Tibial nerve (tissue), 4 donors: ENCODE measurements around the gene DNAJB2. TPM values are rescaled to one million over a fixed set of nuclear protein-coding genes. Genes with fewer than 3 reads are reported as not detected.
A peak's percentile ranks its signal among the peaks of the same experiment; 100 is the strongest.
"Not testable (repeated sequence)": the region's sequence is repeated elsewhere in the genome, so short reads cannot be mapped to it uniquely, and the experiment has no call there.

Experiments
- DNase-seq, 2 donors: peaks; one replicate each; pipeline ENCODE4 v3.0.0-alpha.2; 2019; ENCODE audit warnings: low spot score in 2 of 2
- H3K27ac ChIP-seq, 4 donors: fragments of 200-600 bp; sonication (generic) in 3 of 4; one replicate each; pipeline ENCODE4 v1.5.1; 2017 to 2019; ENCODE audit warnings: mild to moderate bottlenecking in 1 of 4
- H3K27me3 ChIP-seq, 2 donors: fragments of 200-600 bp; sonication (generic) in 1 of 2; one replicate each; pipeline versions ENCODE4 v1.5.1 to v1.6.0; 2017 to 2019
- H3K36me3 ChIP-seq, 3 donors: fragments of 200-600 bp; sonication (generic); one replicate each; pipeline ENCODE4 v1.5.1; 2018 to 2019
- H3K4me1 ChIP-seq, 4 donors: fragments of 200-600 bp; sonication (generic) in 3 of 4; one replicate each; pipeline ENCODE4 v1.5.1; 2017 to 2019
- H3K4me3 ChIP-seq, 4 donors: fragments of 200-600 bp; sonication (generic) in 3 of 4; one replicate each; pipeline ENCODE4 v1.5.1; 2017 to 2019; ENCODE audit warnings: mild to moderate bottlenecking in 1 of 4, moderate library complexity in 1 of 4
- H3K9me3 ChIP-seq, 4 donors: fragments of 200-600 bp; sonication (generic) in 3 of 4; one replicate each; pipeline ENCODE4 v1.5.1; 2017 to 2019
- EP300 ChIP-seq, 2 donors: sonication (generic); formaldehyde crosslinking; IDR thresholded peaks; one replicate each; pipeline ENCODE4 v1.6.1; 2017; ENCODE audit warnings: antibody characterized with exemption in 2 of 2, mild to moderate bottlenecking in 1 of 2
- POLR2A ChIP-seq, 2 donors: fragments of 450-650 bp; IDR thresholded peaks; one replicate each; pipeline ENCODE4 v1.6.1; 2017; ENCODE audit warnings: antibody characterized with exemption in 2 of 2, mild to moderate bottlenecking in 2 of 2, moderate library complexity in 2 of 2
- WGBS, 2 donors: methylation state at CpG; one replicate each; pipeline ENCODE4 v1.1.5; 2018; 5-methylcytosine and 5-hydroxymethylcytosine counted together
- total RNA-seq, 4 donors: library from RNA; depleted of rRNA; stranded (reverse); fragments of >200 nt; gene quantifications; one replicate each; pipeline ENCODE4 v1.1.0, GENCODE V29; 2016
- TF ChIP-seq, protein P1 (sequence below), 5 experiments: fragments of 200-600 bp in 3 of 5; fragments of 450-650 bp in 2 of 5; sonication (generic) in 3 of 5; IDR thresholded peaks; one replicate each; pipeline ENCODE4 v1.5.1; 2016 to 2019; ENCODE audit warnings: antibody characterized with exemption in 5 of 5, mild to moderate bottlenecking in 3 of 5, moderate library complexity in 2 of 5

The DNAJB2 gene
- total RNA-seq, 4 donors from 2014 or later: 95.7 to 106 (median 102) TPM

DNA sequence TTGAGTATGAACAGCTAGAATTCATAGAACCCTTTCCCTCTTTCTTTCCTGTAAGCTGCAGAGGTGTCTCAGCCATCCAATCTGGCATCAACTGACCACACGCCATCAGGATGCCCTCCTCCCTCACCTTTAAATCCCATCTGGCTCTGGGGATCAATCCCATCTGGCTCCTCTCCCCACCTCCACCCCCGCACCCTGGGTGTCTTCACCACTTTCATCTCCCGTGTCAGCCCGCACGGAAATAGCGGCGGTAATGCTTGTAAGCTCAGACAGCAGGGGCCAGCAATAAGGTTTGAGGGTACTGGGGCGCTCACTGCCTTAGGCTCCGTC, 26.6 kb upstream of the DNAJB2 start:
- Histone ChIP-seq H3K36me3 (peaks cover 0 to 24% (median 0%) of the 10 kb centered on the region in 3 donors), H3K4me1 (peaks cover 0 to 61% (median 33%) of the 10 kb centered on the region in 4 donors), H3K27ac (peak overlapping the region in 3 of 4 donors; percentile 63 to 89 (median 76)), H3K27me3 (peaks cover 0 to 36% of the 10 kb centered on the region in 2 donors), H3K4me3 (peak overlapping the region; percentile 49 to 81 (median 68)), H3K9me3 (no peaks in the 10 kb centered on the region)
- TF ChIP-seq, protein P1, sequence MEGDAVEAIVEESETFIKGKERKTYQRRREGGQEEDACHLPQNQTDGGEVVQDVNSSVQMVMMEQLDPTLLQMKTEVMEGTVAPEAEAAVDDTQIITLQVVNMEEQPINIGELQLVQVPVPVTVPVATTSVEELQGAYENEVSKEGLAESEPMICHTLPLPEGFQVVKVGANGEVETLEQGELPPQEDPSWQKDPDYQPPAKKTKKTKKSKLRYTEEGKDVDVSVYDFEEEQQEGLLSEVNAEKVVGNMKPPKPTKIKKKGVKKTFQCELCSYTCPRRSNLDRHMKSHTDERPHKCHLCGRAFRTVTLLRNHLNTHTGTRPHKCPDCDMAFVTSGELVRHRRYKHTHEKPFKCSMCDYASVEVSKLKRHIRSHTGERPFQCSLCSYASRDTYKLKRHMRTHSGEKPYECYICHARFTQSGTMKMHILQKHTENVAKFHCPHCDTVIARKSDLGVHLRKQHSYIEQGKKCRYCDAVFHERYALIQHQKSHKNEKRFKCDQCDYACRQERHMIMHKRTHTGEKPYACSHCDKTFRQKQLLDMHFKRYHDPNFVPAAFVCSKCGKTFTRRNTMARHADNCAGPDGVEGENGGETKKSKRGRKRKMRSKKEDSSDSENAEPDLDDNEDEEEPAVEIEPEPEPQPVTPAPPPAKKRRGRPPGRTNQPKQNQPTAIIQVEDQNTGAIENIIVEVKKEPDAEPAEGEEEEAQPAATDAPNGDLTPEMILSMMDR (IDR thresholded peaks at IDR 0.05): no peak
- no peak for TF ChIP-seq POLR2A (IDR thresholded peaks at IDR 0.05)
- no peak for TF ChIP-seq EP300 (IDR thresholded peaks at IDR 0.05)
- DNase-seq: no peak
- 13 to 21% methylated on average over 9 of the region's 9 CpGs for WGBS, 2 donors

DNA sequence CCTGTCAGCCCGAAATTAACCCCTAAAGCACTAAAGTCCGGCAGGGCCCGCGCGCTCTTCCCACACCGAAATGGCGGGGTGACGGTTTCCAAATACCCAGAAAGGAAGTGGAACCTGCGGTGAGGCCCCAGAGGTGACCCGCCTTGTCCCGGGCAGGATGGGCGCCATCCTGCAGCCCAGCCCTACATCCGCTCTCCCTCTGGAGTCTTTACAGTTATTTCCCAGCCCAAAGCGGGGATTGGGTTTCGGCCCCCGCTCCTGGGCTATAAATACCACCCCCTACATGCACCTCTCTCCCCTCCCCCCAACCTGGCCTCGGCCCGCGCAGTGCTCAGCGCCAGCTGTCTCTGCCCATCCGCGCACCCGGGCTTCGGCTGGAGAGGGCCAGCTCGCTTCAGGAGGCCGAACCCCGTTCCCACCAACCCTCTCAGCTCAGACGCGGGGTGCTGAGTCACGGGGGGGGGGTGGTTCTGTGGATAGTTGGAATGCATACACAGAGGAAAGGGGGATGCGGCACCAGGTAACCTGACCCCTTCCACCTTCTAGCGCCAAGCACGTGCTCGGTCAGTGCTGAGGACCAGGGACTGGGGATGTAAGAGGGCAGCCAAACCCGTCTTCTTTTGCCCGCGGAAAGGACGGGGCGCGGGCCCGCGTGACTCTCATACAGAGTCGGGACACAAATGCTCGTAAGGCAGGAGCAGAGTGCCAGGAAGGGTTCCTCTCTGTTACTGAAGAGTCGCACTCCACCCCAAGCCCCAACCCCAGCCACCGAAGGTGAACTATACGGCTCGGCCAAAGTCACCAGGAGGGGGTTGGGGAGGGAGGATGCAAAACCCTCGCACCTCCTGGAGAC, 26.0 kb upstream of the DNAJB2 start, which contains the start of gene TUBA4B:
Gene TUBA4B (plus strand): TSS at position 344 of the 853 bp plus-strand sequence. CDS start 165 bp downstream, at position 509.
- DNase-seq: no peak
- TF ChIP-seq, protein P1 (IDR thresholded peaks at IDR 0.05): no peak
- TF ChIP-seq EP300 (IDR thresholded peaks at IDR 0.05): no peak
- no peak for TF ChIP-seq POLR2A (IDR thresholded peaks at IDR 0.05)
- H3K27ac ChIP-seq: peak within 1 kb of the TSS; percentile 7 to 89 (median 70)
- H3K27me3 ChIP-seq: peaks cover 0 to 38% of the 10 kb centered on the region in 2 donors
- no peaks in the 10 kb centered on the region for H3K9me3 ChIP-seq
- H3K4me1 ChIP-seq: peaks cover 0 to 61% (median 33%) of the 10 kb centered on the region in 4 donors
- H3K36me3 ChIP-seq: peaks cover 0 to 18% (median 0%) of the 10 kb centered on the region in 3 donors
- peak within 1 kb of the TSS; percentile 49 to 81 (median 68) for H3K4me3 ChIP-seq
- 2 to 3% methylated on average over 34 to 49 of the region's 49 CpGs for WGBS, 2 donors

DNA sequence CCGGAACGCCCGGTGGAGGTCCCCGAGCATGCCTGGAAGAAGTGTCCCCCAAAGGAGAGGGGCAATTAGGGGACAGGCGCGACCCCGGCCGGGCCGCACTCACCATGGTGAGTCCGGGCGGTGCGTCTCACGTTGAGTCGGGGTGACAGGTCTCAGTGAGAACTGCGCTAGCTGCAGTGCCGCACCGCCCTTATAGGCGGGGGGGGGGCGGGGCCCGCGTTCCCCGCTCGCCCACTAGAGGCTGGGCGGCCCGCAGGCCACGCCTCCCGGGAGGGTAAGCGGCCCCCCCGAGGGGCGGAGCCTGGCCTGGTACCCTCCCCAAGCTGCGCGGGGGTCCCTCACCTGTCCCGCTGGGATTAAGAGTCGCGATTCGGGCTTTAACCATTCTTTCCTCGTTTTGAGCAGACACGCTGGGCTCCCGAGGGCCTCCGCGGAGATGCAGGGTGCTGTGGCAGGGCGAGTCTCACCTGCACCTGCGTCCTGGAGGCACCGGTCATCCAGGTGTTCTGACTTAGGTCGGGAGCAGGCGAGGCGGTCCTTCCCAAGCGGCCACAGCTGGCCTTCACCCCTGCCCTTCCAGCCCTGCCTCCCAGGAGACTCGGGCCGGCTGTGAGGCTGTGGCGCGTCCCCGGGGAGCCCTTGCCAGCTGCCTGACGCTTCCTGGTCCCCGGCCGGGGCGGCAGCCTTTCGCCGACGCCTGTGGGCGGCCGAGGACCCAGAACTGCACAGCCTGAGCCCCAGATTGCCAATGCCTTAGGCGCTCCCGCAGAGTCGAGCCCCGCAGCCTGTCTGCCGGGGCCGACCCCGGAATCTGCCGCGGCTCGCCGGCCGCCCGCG, 25.2 kb upstream of the DNAJB2 start, which contains the start of gene TUBA4A:
Gene TUBA4A (minus strand): TSS at position 166 of the 837 bp plus-strand sequence. CDS start 60 bp downstream, at position 106.
- H3K27me3 ChIP-seq: peaks cover 0 to 41% of the 10 kb centered on the region in 2 donors
- H3K27ac ChIP-seq: peak within 1 kb of the TSS; percentile 7 to 89 (median 70)
- peak within 1 kb of the TSS; percentile 49 to 81 (median 68) for H3K4me3 ChIP-seq
- peak; percentile 68 to 91 for TF ChIP-seq POLR2A (IDR thresholded peaks at IDR 0.05)
- TF ChIP-seq, protein P1 (IDR thresholded peaks at IDR 0.05): peak in 3 of 5 experiments; percentile 12 to 46 (median 41)
- TF ChIP-seq EP300 (IDR thresholded peaks at IDR 0.05): peak; percentile 55 to 90
- H3K4me1 ChIP-seq: peaks cover 0 to 56% (median 32%) of the 10 kb centered on the region in 4 donors
- no peaks in the 10 kb centered on the region for H3K9me3 ChIP-seq
- peaks cover 0 to 9% (median 0%) of the 10 kb centered on the region in 3 donors for H3K36me3 ChIP-seq
- WGBS, 2 donors: 0% methylated on average over 21 to 34 of the region's 76 CpGs
- DNase-seq: peak; percentile 65 to 69

DNA sequence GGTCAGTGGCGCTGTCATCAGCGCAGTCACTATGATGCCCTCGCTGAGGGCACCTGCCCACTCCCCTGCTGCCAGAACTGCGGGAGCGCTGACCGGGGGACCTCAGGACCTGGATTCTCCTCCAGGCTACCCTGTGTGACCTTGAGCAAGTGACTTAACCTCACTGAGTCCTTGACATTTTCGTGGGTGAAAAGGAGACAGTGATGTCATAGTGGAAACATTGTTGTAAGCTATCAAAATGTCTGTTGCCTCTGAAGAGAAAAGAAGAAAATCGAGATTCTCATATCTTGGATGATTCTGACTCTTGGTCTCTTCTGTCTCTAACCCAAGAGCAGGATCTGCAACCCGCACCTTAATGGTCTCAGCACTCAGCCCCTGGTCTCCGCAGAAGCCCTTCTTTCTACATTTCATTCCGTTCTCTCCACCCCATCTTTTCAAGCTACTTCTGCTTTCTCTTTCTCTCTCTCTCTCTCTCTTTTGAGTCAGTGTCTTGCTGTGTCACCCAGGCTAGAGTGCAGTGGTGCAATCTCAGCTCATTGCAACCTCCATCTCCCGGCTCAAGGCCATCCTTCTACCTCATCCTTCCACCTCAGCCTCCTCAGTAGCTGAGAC, 24.5 kb upstream of the DNAJB2 start:
- H3K27me3 ChIP-seq: peaks cover 0 to 43% of the 10 kb centered on the region in 2 donors
- H3K27ac ChIP-seq: peak overlapping the region in 3 of 4 donors; percentile 33 to 89 (median 76)
- H3K36me3 ChIP-seq: peaks cover 0 to 6% (median 0%) of the 10 kb centered on the region in 3 donors
- peaks cover 0 to 49% (median 24%) of the 10 kb centered on the region in 4 donors for H3K4me1 ChIP-seq
- peak overlapping the region; percentile 49 to 81 (median 68) for H3K4me3 ChIP-seq
- no peaks in the 10 kb centered on the region for H3K9me3 ChIP-seq
- WGBS, 2 donors: 19 to 22% methylated on average over 10 to 11 of the region's 12 CpGs
- TF ChIP-seq EP300 (IDR thresholded peaks at IDR 0.05): no peak
- TF ChIP-seq POLR2A (IDR thresholded peaks at IDR 0.05): no peak
- TF ChIP-seq, protein P1 (IDR thresholded peaks at IDR 0.05): no peak
- DNase-seq: no peak

DNA sequence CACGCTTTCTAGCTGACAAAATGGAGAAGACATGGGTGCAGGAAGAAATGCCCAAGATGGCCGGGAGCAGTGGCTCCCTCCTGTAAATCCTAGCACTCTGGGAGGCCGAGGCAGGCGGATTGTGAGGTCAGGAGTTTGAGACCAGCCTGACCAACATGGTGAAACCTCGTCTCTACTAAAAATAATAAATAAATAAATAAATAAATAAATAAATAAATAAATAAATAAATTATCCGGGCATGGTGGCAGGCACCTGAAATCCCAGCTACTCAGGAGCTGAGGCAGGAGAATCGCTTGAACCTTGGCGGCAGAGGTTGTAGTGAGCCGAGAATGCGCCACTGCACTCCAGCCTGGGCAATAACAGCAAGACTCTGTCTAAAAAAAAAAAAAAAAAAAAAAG, 20.2 kb upstream of the DNAJB2 start:
- DNase-seq: not testable (repeated sequence)
- WGBS, 2 donors: 79 to 81% methylated on average over 10 of the region's 10 CpGs

More for the DNA sequence above, 20.2 kb upstream of the DNAJB2 start:
- not testable (repeated sequence) for H3K4me3 ChIP-seq, H3K27ac ChIP-seq, H3K9me3 ChIP-seq, H3K36me3 ChIP-seq
- Histone ChIP-seq H3K4me1 (peaks cover 0 to 15% (median 8%) of the 10 kb centered on the region in 4 donors), H3K27me3 (peaks cover 0 to 52% of the 10 kb centered on the region in 2 donors)
